Epithelial cell of esophagus (primary cell): ENCODE data around the gene NDUFA11.
"Not testable (repeated sequence)": the region's sequence is repeated elsewhere in the genome, so short reads cannot be mapped to it uniquely, and the experiment has no call there.

Source experiments
- DNase-seq: peaks from one replicate; pipeline ENCODE4 v3.0.0; 2010; ENCODE audit warnings: low read depth
- H3K4me3 ChIP-seq: 2 replicates; pipeline ENCODE4 v1.5.1; 2011; ENCODE audit warnings: mild to moderate bottlenecking, low read length, control low read depth
- CTCF ChIP-seq: IDR thresholded peaks from 2 replicates; pipeline ENCODE4 v1.5.1; 2011; ENCODE audit warnings: low read depth, mild to moderate bottlenecking, low read length, control low read depth, inconsistent platforms; ENCODE audit not compliant: insufficient read depth; ENCODE audit errors: missing control alignments

Gene NDUFA11

GRCh38 chr19:5880604-5881078 lies 22.9 kb downstream of the NDUFA11 start:
- H3K4me3 ChIP-seq, result no peak overlapping the region
- no peak for TF ChIP-seq CTCF
- peak; percentile 57 for DNase-seq

GRCh38 chr19:5880196-5880595 lies 23.4 kb downstream of the NDUFA11 start:
- no peak for DNase-seq
- no peak for TF ChIP-seq CTCF
- H3K4me3 ChIP-seq, result no peak overlapping the region

- TF ChIP-seq CTCF, result no peak
- no peak for DNase-seq
- no peak overlapping the region for H3K4me3 ChIP-seq
Observed at GRCh38 chr19:5877882-5878281, 25.7 kb downstream of the NDUFA11 start.

- no peak for TF ChIP-seq CTCF
Observed at GRCh38 chr19:5877427-5877826, 26.2 kb downstream of the NDUFA11 start.

GRCh38 chr19:5874496-5874895 lies 29.1 kb downstream of the NDUFA11 start:
- peak; percentile 67 for DNase-seq
- H3K4me3 ChIP-seq, result not testable (repeated sequence)

More at GRCh38 chr19:5877427-5877826, 26.2 kb downstream of the NDUFA11 start:
- no peak overlapping the region for H3K4me3 ChIP-seq
- no peak for DNase-seq

- no peak for TF ChIP-seq CTCF
- no peak for DNase-seq
- H3K4me3 ChIP-seq, result no peak overlapping the region
Observed at GRCh38 chr19:5873617-5874199, 29.9 kb downstream of the NDUFA11 start.

- TF ChIP-seq CTCF, result no peak
- H3K4me3 ChIP-seq, result no peak overlapping the region
- no peak for DNase-seq
Observed at GRCh38 chr19:5870986-5871394, 32.6 kb downstream of the NDUFA11 start.
